ENCODE results near the gene CLN6.

The CLN6 gene

GRCh38 chr15:68229386-68230156 lies at the start of gene CLN6:
Gene CLN6 (minus strand): TSS chr15:68229728. CDS start chr15:68229584, 144 bp downstream.
- H3K27me3 ChIP-seq (ENCODE audit: control insufficient read depth, insufficient read depth, low read length) = 0 out of 2 replicates have a peak, but pooled peaks cover 5% of the 10 kb centered on the region
- H3K9me3 ChIP-seq (ENCODE audit: control insufficient read depth, insufficient read depth, low read depth, low read length) = peaks cover 6% of the 10 kb centered on the region; the same call in 1 of the 2 replicates
- peaks cover 3% of the 10 kb centered on the region; the same call in 1 of the 2 replicates for H3K36me3 ChIP-seq (ENCODE audit: control insufficient read depth, insufficient read depth, low read length)
- H3K9ac ChIP-seq (ENCODE audit: low read length) = peak within 1 kb of the TSS; percentile 92
- peak within 1 kb of the TSS; percentile 72 for H3K27ac ChIP-seq (ENCODE audit: low read depth, low read length)
- peak within 1 kb of the TSS; percentile 88 for H3K4me3 ChIP-seq (ENCODE audit: low read depth, low read length)
- H3K4me1 ChIP-seq (ENCODE audit: control insufficient read depth, insufficient read depth, low read length) = peaks cover 25% of the 10 kb centered on the region

- Histone ChIP-seq H3K27ac (ENCODE audit: low read depth, low read length) (peak overlapping the region; percentile 94; the same call in 1 of the 2 replicates), H3K4me1 (ENCODE audit: control insufficient read depth, insufficient read depth, low read length) (peaks cover 36% of the 10 kb centered on the region), H3K27me3 (ENCODE audit: control insufficient read depth, insufficient read depth, low read length) (no peaks in the 10 kb centered on the region), H3K9ac (ENCODE audit: low read length) (peak overlapping the region; percentile 91), H3K36me3 (ENCODE audit: control insufficient read depth, insufficient read depth, low read length) (peaks cover 8% of the 10 kb centered on the region; the same call in 1 of the 2 replicates), H3K4me3 (ENCODE audit: low read depth, low read length) (peak overlapping the region; percentile 95), H3K9me3 (ENCODE audit: control insufficient read depth, insufficient read depth, low read depth, low read length) (peaks cover 2% of the 10 kb centered on the region; the same call in 1 of the 2 replicates)
These were observed 49.3 kb upstream of the CLN6 start for GRCh38 chr15:68278595-68279405.

GRCh38 chr15:68278345-68278594 lies 48.7 kb upstream of the CLN6 start:
- Histone ChIP-seq H3K4me1 (ENCODE audit: control insufficient read depth, insufficient read depth, low read length) (peaks cover 36% of the 10 kb centered on the region), H3K4me3 (ENCODE audit: low read depth, low read length) (peak overlapping the region; percentile 95), H3K27ac (ENCODE audit: low read depth, low read length) (peak overlapping the region; percentile 94)

GRCh38 chr15:68277603-68278344 lies 48.2 kb upstream of the CLN6 start, which contains the start of gene FEM1B:
Gene FEM1B (plus strand): TSS chr15:68277745. CDS start chr15:68278418, 673 bp downstream.
- Histone ChIP-seq H3K27ac (ENCODE audit: low read depth, low read length) (peak within 1 kb of the TSS; percentile 94), H3K9me3 (ENCODE audit: control insufficient read depth, insufficient read depth, low read depth, low read length) (no peaks in the 10 kb centered on the region), H3K36me3 (ENCODE audit: control insufficient read depth, insufficient read depth, low read length) (peaks cover 8% of the 10 kb centered on the region; the same call in 1 of the 2 replicates), H3K4me1 (ENCODE audit: control insufficient read depth, insufficient read depth, low read length) (peaks cover 36% of the 10 kb centered on the region), H3K27me3 (ENCODE audit: control insufficient read depth, insufficient read depth, low read length) (no peaks in the 10 kb centered on the region), H3K9ac (ENCODE audit: low read length) (peak within 1 kb of the TSS; percentile 91), H3K4me3 (ENCODE audit: low read depth, low read length) (peak within 1 kb of the TSS; percentile 95)

More at GRCh38 chr15:68278345-68278594, 48.7 kb upstream of the CLN6 start:
- H3K9ac ChIP-seq (ENCODE audit: low read length) = peak overlapping the region; percentile 91
- H3K9me3 ChIP-seq (ENCODE audit: control insufficient read depth, insufficient read depth, low read depth, low read length) = no peaks in the 10 kb centered on the region
- no peaks in the 10 kb centered on the region for H3K27me3 ChIP-seq (ENCODE audit: control insufficient read depth, insufficient read depth, low read length)
- peaks cover 8% of the 10 kb centered on the region; the same call in 1 of the 2 replicates for H3K36me3 ChIP-seq (ENCODE audit: control insufficient read depth, insufficient read depth, low read length)

GRCh38 chr15:68277131-68277602 lies 47.6 kb upstream of the CLN6 start:
- Histone ChIP-seq H3K27ac (ENCODE audit: low read depth, low read length) (peak overlapping the region; percentile 94), H3K36me3 (ENCODE audit: control insufficient read depth, insufficient read depth, low read length) (peaks cover 8% of the 10 kb centered on the region; the same call in 1 of the 2 replicates), H3K9me3 (ENCODE audit: control insufficient read depth, insufficient read depth, low read depth, low read length) (no peaks in the 10 kb centered on the region), H3K4me1 (ENCODE audit: control insufficient read depth, insufficient read depth, low read length) (peaks cover 37% of the 10 kb centered on the region), H3K27me3 (ENCODE audit: control insufficient read depth, insufficient read depth, low read length) (no peaks in the 10 kb centered on the region), H3K4me3 (ENCODE audit: low read depth, low read length) (peak overlapping the region; percentile 95), H3K9ac (ENCODE audit: low read length) (peak overlapping the region; percentile 91)

GRCh38 chr15:68276668-68277067 lies 47.1 kb upstream of the CLN6 start:
- H3K4me3 ChIP-seq (ENCODE audit: low read depth, low read length) = peak overlapping the region; percentile 95
- no peaks in the 10 kb centered on the region for H3K9me3 ChIP-seq (ENCODE audit: control insufficient read depth, insufficient read depth, low read depth, low read length)
- H3K4me1 ChIP-seq (ENCODE audit: control insufficient read depth, insufficient read depth, low read length) = peaks cover 37% of the 10 kb centered on the region
- H3K27ac ChIP-seq (ENCODE audit: low read depth, low read length) = peak overlapping the region; percentile 94
- H3K27me3 ChIP-seq (ENCODE audit: control insufficient read depth, insufficient read depth, low read length) = no peaks in the 10 kb centered on the region
- peaks cover 8% of the 10 kb centered on the region; the same call in 1 of the 2 replicates for H3K36me3 ChIP-seq (ENCODE audit: control insufficient read depth, insufficient read depth, low read length)
- H3K9ac ChIP-seq (ENCODE audit: low read length) = peak overlapping the region; percentile 91

- H3K9me3 ChIP-seq (ENCODE audit: control insufficient read depth, insufficient read depth, low read depth, low read length) = no peaks in the 10 kb centered on the region
- peaks cover 8% of the 10 kb centered on the region; the same call in 1 of the 2 replicates for H3K36me3 ChIP-seq (ENCODE audit: control insufficient read depth, insufficient read depth, low read length)
- no peaks in the 10 kb centered on the region for H3K27me3 ChIP-seq (ENCODE audit: control insufficient read depth, insufficient read depth, low read length)
- H3K9ac ChIP-seq (ENCODE audit: low read length) = no peak overlapping the region
- H3K27ac ChIP-seq (ENCODE audit: low read depth, low read length) = no peak overlapping the region
- H3K4me3 ChIP-seq (ENCODE audit: low read depth, low read length) = no peak overlapping the region
- H3K4me1 ChIP-seq (ENCODE audit: control insufficient read depth, insufficient read depth, low read length) = peaks cover 32% of the 10 kb centered on the region
These were observed 45.7 kb upstream of the CLN6 start for GRCh38 chr15:68275165-68275746.

GRCh38 chr15:68274201-68274848 lies 44.8 kb upstream of the CLN6 start:
- Histone ChIP-seq H3K9ac (ENCODE audit: low read length) (no peak overlapping the region), H3K9me3 (ENCODE audit: control insufficient read depth, insufficient read depth, low read depth, low read length) (no peaks in the 10 kb centered on the region), H3K27ac (ENCODE audit: low read depth, low read length) (no peak overlapping the region)

GRCh38 chr15:68272721-68273271 lies 43.3 kb upstream of the CLN6 start:
- no peaks in the 10 kb centered on the region for H3K27me3 ChIP-seq (ENCODE audit: control insufficient read depth, insufficient read depth, low read length)
- H3K4me3 ChIP-seq (ENCODE audit: low read depth, low read length) = no peak overlapping the region
- H3K36me3 ChIP-seq (ENCODE audit: control insufficient read depth, insufficient read depth, low read length) = no peaks in the 10 kb centered on the region
- H3K9ac ChIP-seq (ENCODE audit: low read length) = no peak overlapping the region
- H3K4me1 ChIP-seq (ENCODE audit: control insufficient read depth, insufficient read depth, low read length) = peaks cover 24% of the 10 kb centered on the region
- H3K9me3 ChIP-seq (ENCODE audit: control insufficient read depth, insufficient read depth, low read depth, low read length) = no peaks in the 10 kb centered on the region
- H3K27ac ChIP-seq (ENCODE audit: low read depth, low read length) = no peak overlapping the region

More at GRCh38 chr15:68274201-68274848, 44.8 kb upstream of the CLN6 start:
- Histone ChIP-seq H3K4me1 (ENCODE audit: control insufficient read depth, insufficient read depth, low read length) (peaks cover 24% of the 10 kb centered on the region), H3K36me3 (ENCODE audit: control insufficient read depth, insufficient read depth, low read length) (peaks cover 4% of the 10 kb centered on the region; the same call in 1 of the 2 replicates), H3K4me3 (ENCODE audit: low read depth, low read length) (no peak overlapping the region), H3K27me3 (ENCODE audit: control insufficient read depth, insufficient read depth, low read length) (no peaks in the 10 kb centered on the region)
